Trophoblast cell (in vitro differentiated cells and primary cell): ENCODE measurements around the gene SPPL3.

Source experiments
- DNase-seq, 2 donors: peaks; one replicate each; pipeline ENCODE4 v3.0.0-alpha.2; 2016
- H2AFZ ChIP-seq: 2 replicates; pipeline ENCODE4 v1.6.1; 2013; ENCODE audit warnings: low read length, moderate library complexity, mild to moderate bottlenecking; ENCODE audit not compliant: insufficient read depth, poor library complexity
- H2AK5ac ChIP-seq: 2 replicates; pipeline ENCODE4 v1.6.1; 2013; ENCODE audit warnings: mild to moderate bottlenecking, low read length
- H2BK120ac ChIP-seq: 2 replicates; pipeline ENCODE4 v1.6.1; 2013; ENCODE audit warnings: low read length, mild to moderate bottlenecking, moderate library complexity; ENCODE audit not compliant: insufficient read depth, poor library complexity
- H2BK12ac ChIP-seq: 2 replicates; pipeline ENCODE4 v1.6.1; 2013; ENCODE audit warnings: mild to moderate bottlenecking, low read length, moderate library complexity
- H2BK5ac ChIP-seq: 2 replicates; pipeline ENCODE4 v1.6.1; 2013; ENCODE audit warnings: low read length, low read depth, moderate library complexity, mild to moderate bottlenecking; ENCODE audit not compliant: poor library complexity
- H3K14ac ChIP-seq: 2 replicates; pipeline ENCODE4 v1.6.1; 2013; ENCODE audit warnings: mild to moderate bottlenecking, low read length
- H3K18ac ChIP-seq: 2 replicates; pipeline ENCODE4 v1.6.1; 2013; ENCODE audit warnings: mild to moderate bottlenecking, low read length
- H3K23ac ChIP-seq: 2 replicates; pipeline ENCODE4 v1.6.1; 2013; ENCODE audit warnings: low read length
- H3K27ac ChIP-seq: 2 replicates; pipeline ENCODE4 v1.5.1; 2013; ENCODE audit warnings: low read depth, mild to moderate bottlenecking, inconsistent platforms, low read length, moderate library complexity
- H3K27me3 ChIP-seq: 2 replicates; pipeline ENCODE4 v1.6.1; 2013; ENCODE audit warnings: inconsistent platforms, mild to moderate bottlenecking, low read length, moderate library complexity; ENCODE audit not compliant: insufficient read depth
- H3K36me3 ChIP-seq, 2 experiments: 1 replicate in 1 of 2; 2 replicates in 1 of 2; pipeline ENCODE4 v1.6.1; 2013; ENCODE audit warnings: low read length in 2 of 2, mild to moderate bottlenecking in 2 of 2, moderate library complexity in 1 of 2; ENCODE audit not compliant: insufficient read depth in 2 of 2, control insufficient read depth in 1 of 2
- H3K4ac ChIP-seq: 2 replicates; pipeline ENCODE4 v1.6.1; 2013; ENCODE audit warnings: low read depth, mild to moderate bottlenecking, low read length, moderate library complexity
- H3K4me1 ChIP-seq, 2 experiments: 1 replicate in 1 of 2; 2 replicates in 1 of 2; pipeline ENCODE4 v1.6.1; 2013; ENCODE audit warnings: low read length in 2 of 2, mild to moderate bottlenecking in 2 of 2, moderate library complexity in 1 of 2; ENCODE audit not compliant: insufficient read depth in 2 of 2, control insufficient read depth in 1 of 2
- H3K4me2 ChIP-seq: 2 replicates; pipeline ENCODE4 v1.6.1; 2013; ENCODE audit warnings: inconsistent platforms, mild to moderate bottlenecking, low read length, moderate library complexity
- H3K4me3 ChIP-seq: 2 replicates; pipeline ENCODE4 v1.5.1; 2013; ENCODE audit warnings: mild to moderate bottlenecking, low read depth, low read length, inconsistent platforms
- H3K79me1 ChIP-seq: one replicate; pipeline ENCODE4 v1.6.1; 2013; ENCODE audit warnings: low read length
- H3K79me2 ChIP-seq: 2 replicates; pipeline ENCODE4 v1.6.1; 2013; ENCODE audit warnings: low read length, mild to moderate bottlenecking; ENCODE audit not compliant: control insufficient read depth, insufficient read depth, poor library complexity
- H3K9ac ChIP-seq: 2 replicates; pipeline ENCODE4 v1.6.1; 2013; ENCODE audit warnings: mild to moderate bottlenecking, low read length
- H3K9me3 ChIP-seq: 2 replicates; pipeline ENCODE4 v1.6.1; 2013; ENCODE audit warnings: low read depth, mild to moderate bottlenecking, control low read depth, inconsistent platforms, low read length; ENCODE audit not compliant: insufficient read depth
- H4K12ac ChIP-seq: 2 replicates; pipeline ENCODE4 v1.6.1; 2013; ENCODE audit warnings: low read depth, mild to moderate bottlenecking, low read length, moderate library complexity
- H4K8ac ChIP-seq: 2 replicates; pipeline ENCODE4 v1.6.1; 2013; ENCODE audit warnings: low read depth, mild to moderate bottlenecking, low read length, moderate library complexity
- H4K91ac ChIP-seq: one replicate; pipeline ENCODE4 v1.6.1; 2013; ENCODE audit warnings: low read depth, mild to moderate bottlenecking, low read length, moderate library complexity
- WGBS: extraction: QIAGEN DNeasy Blood & Tissue Kit; methylation state at CpG from one replicate; pipeline ENCODE4 v1.1.7; 2013; ENCODE audit warnings: missing lambda C conversion rate; ENCODE audit not compliant: insufficient read length, insufficient coverage; ENCODE audit errors: extremely low coverage; 5-methylcytosine and 5-hydroxymethylcytosine counted together

The SPPL3 gene

DNA sequence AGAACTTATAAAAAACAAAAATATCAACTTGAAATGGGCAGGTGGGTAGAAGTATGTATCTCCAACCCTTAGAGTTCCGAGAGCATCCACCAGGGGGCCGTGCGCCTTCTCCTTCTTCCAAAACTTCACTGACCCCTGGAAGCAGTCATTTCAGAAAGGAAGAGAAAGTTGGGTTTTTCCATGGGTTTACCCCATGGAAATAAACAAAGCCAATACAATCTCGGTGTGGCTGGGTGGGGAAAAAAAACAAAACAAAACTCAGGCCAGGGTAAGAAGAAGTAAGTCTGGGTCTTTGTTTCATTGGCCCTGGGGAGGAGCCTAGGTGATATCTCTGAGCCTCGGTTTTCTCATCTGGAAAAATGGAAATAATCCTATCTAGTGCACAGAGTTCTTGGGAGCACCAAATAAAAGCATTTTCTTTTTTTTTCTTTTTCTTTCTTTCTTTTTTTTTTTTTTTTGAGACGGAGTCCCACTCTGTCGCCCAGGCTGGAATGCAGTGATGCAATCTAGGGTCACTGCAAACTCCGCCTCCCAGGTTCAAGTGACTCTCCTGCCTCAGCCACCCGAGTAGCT is 40.6 kb upstream of the SPPL3 start:
- Histone ChIP-seq H3K14ac (no peak overlapping the region), H4K12ac (no peak overlapping the region), H3K27ac (no peak overlapping the region), H3K4me3 (no peak overlapping the region), H2BK5ac (no peak overlapping the region), H3K36me3 (no peaks in the 10 kb centered on the region), H2BK120ac (no peak overlapping the region), H2BK12ac (peak overlapping the region; percentile 59), H2AK5ac (no peak overlapping the region), H3K9me3 (no peaks in the 10 kb centered on the region), H3K9ac (no peak overlapping the region), H2AFZ (no peak overlapping the region), H4K91ac (peak overlapping the region; percentile 21), H4K8ac (no peak overlapping the region), H3K79me1 (no peaks in the 10 kb centered on the region), H3K27me3 (no peaks in the 10 kb centered on the region), H3K4ac (no peak overlapping the region), H3K4me1 (no peaks in the 10 kb centered on the region), H3K79me2 (no peaks in the 10 kb centered on the region), H3K4me2 (no peak overlapping the region), H3K18ac (no peak overlapping the region), H3K23ac (no peak overlapping the region)
- DNase-seq, result peak; percentile 74 to 85
- WGBS, result no CpG with 5 or more reads among the region's 9 CpGs

DNA sequence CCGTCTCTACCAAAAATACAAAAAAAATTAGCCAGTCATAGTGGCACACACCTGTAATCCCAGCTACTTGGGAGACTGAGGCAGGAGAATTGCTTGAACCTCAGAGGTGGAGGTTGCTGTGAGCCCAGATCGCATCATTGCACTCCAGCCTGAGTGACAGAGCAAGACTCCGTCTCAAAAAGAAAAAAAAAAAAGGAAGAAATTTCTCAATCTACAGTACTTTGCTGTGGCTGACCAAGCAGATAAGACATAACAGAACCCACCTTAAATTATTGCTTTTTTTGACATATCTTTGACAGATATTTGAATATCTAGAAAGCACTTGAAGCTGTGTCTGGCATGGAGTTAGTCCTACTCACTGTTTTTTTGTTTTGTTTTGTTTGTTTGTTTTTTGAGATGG is 39.3 kb upstream of the SPPL3 start:
- no peak overlapping the region for H3K14ac ChIP-seq
- WGBS, result no CpG with 5 or more reads among the region's 3 CpGs
- H3K4me2 ChIP-seq, result no peak overlapping the region
- H3K27me3 ChIP-seq, result no peaks in the 10 kb centered on the region
- no peaks in the 10 kb centered on the region for H3K4me1 ChIP-seq
- no peak overlapping the region for H4K91ac ChIP-seq
- no peak overlapping the region for H3K18ac ChIP-seq
- H3K9ac ChIP-seq, result no peak overlapping the region
- H4K8ac ChIP-seq, result no peak overlapping the region
- H3K4me3 ChIP-seq, result no peak overlapping the region
- H2BK12ac ChIP-seq, result no peak overlapping the region
- H2BK120ac ChIP-seq, result no peak overlapping the region
- H3K79me1 ChIP-seq, result no peaks in the 10 kb centered on the region
- no peak overlapping the region for H2AFZ ChIP-seq
- no peak for DNase-seq
- no peaks in the 10 kb centered on the region for H3K36me3 ChIP-seq
- no peaks in the 10 kb centered on the region for H3K79me2 ChIP-seq
- H2AK5ac ChIP-seq, result no peak overlapping the region
- no peak overlapping the region for H3K27ac ChIP-seq
- no peak overlapping the region for H3K4ac ChIP-seq
- H3K9me3 ChIP-seq, result no peaks in the 10 kb centered on the region
- no peak overlapping the region for H4K12ac ChIP-seq
- no peak overlapping the region for H2BK5ac ChIP-seq
- no peak overlapping the region for H3K23ac ChIP-seq

DNA sequence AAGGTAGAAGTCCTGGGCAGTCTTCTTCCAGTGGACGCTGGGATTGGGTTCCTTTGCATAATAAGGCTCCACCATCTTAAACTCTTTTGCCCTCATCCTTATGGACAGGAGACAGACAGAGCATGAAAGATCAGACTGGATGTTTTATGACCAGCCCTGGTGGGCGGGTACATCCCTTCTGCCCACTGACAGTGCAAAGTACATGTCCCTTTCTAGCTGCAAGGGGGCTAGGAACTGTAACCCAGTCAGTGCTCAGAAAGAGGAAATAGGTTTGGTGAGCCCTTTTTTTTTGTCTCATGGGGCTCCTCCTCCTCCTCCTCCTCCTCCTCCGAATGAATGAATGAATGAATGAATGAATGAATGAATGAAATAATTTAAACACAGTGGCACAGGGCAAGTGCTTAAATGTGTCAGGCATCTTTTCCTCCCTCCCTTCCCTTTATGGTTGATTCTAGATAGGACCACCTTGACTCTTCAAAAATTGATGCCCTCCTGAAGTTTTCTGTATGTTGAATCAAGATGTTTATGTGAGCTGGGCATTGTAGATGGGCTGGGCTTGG is 37.8 kb upstream of the SPPL3 start:
- Histone ChIP-seq H4K91ac (no peak overlapping the region), H3K4ac (no peak overlapping the region), H3K9me3 (no peaks in the 10 kb centered on the region), H3K14ac (no peak overlapping the region), H4K12ac (no peak overlapping the region), H3K9ac (no peak overlapping the region), H3K4me2 (no peak overlapping the region), H3K23ac (no peak overlapping the region), H3K18ac (no peak overlapping the region), H3K27me3 (no peaks in the 10 kb centered on the region), H3K4me1 (peaks cover 0 to 3% of the 10 kb centered on the region in 2 experiments), H3K4me3 (no peak overlapping the region), H3K79me2 (no peaks in the 10 kb centered on the region), H2BK12ac (no peak overlapping the region), H3K79me1 (no peaks in the 10 kb centered on the region), H4K8ac (no peak overlapping the region), H3K27ac (no peak overlapping the region), H2AFZ (no peak overlapping the region), H2BK5ac (no peak overlapping the region), H2AK5ac (no peak overlapping the region), H3K36me3 (no peaks in the 10 kb centered on the region), H2BK120ac (no peak overlapping the region)
- DNase-seq, result no peak
- no CpG with 5 or more reads among the region's 3 CpGs for WGBS

DNA sequence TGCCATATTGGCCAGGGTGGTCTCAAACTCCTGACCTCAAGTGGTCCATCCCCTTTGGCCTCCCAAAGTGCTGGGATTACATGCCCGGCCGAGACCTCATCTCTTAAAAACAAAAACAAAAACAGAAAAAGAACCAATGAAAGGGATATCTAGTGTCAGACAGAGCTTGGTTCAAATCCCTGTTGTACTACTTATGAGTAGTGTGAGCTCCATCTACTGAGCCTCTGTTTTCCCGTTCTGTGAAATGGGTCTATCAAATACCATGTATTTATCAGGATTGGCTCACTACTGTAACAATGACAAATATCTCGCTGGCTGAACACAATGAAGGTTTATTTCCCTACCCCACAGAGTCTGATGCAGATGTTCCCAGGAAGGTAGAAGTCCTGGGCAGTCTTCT is 37.3 kb upstream of the SPPL3 start:
- no peak overlapping the region for H2BK12ac ChIP-seq
- H4K91ac ChIP-seq, result no peak overlapping the region
- H3K4me2 ChIP-seq, result no peak overlapping the region
- H3K9ac ChIP-seq, result no peak overlapping the region
- H3K79me2 ChIP-seq, result no peaks in the 10 kb centered on the region
- H2AK5ac ChIP-seq, result no peak overlapping the region
- no peak overlapping the region for H4K12ac ChIP-seq
- no peak overlapping the region for H3K14ac ChIP-seq
- H4K8ac ChIP-seq, result no peak overlapping the region
- no peaks in the 10 kb centered on the region for H3K27me3 ChIP-seq
- DNase-seq, result no peak
- no peak overlapping the region for H3K18ac ChIP-seq
- no peak overlapping the region for H2AFZ ChIP-seq
- WGBS, result no CpG with 5 or more reads among the region's 4 CpGs
- H3K79me1 ChIP-seq, result no peaks in the 10 kb centered on the region
- H3K27ac ChIP-seq, result no peak overlapping the region
- H3K36me3 ChIP-seq, result no peaks in the 10 kb centered on the region
- H3K4me3 ChIP-seq, result no peak overlapping the region
- no peak overlapping the region for H2BK120ac ChIP-seq
- H3K9me3 ChIP-seq, result no peaks in the 10 kb centered on the region
- no peak overlapping the region for H3K23ac ChIP-seq
- peaks cover 0 to 3% of the 10 kb centered on the region in 2 experiments for H3K4me1 ChIP-seq
- H3K4ac ChIP-seq, result no peak overlapping the region
- no peak overlapping the region for H2BK5ac ChIP-seq
